Neural cell (in vitro differentiated cells): ENCODE measurements around the gene RPS28. TPM values are rescaled to one million over a fixed set of nuclear protein-coding genes. Genes with fewer than 3 reads are reported as not detected.

ENCODE experiments used
- H2AFZ ChIP-seq: fragments of 200-600, 300-800 bp; sonication (generic), shearing (Covaris generic); 2 replicates; pipeline ENCODE4 v1.6.0; 2014; ENCODE audit warnings: low read depth, mild to moderate bottlenecking, antibody characterized with exemption, low read length, moderate library complexity
- H3F3A ChIP-seq: fragments of 200-600 bp; shearing (Covaris generic); 2 replicates; pipeline ENCODE4 v1.6.1; 2016; ENCODE audit warnings: mild to moderate bottlenecking, moderate library complexity, mixed read lengths, antibody characterized with exemption, low read length; ENCODE audit not compliant: insufficient read depth, poor library complexity, severe bottlenecking
- H3K27ac ChIP-seq: fragments of 200-600, 300-800 bp; sonication (generic), shearing (Covaris generic); 2 replicates; pipeline ENCODE4 v1.5.1; 2014; ENCODE audit warnings: mild to moderate bottlenecking, low read length, moderate library complexity
- H3K27me3 ChIP-seq: fragments of 300-800, 200-600 bp; sonication (generic), shearing (Covaris generic); 2 replicates; pipeline ENCODE4 v1.6.0; 2014; ENCODE audit warnings: mild to moderate bottlenecking, low read depth, low read length, moderate library complexity; ENCODE audit not compliant: insufficient read depth
- H3K36me3 ChIP-seq: fragments of 300-800, 200-600 bp; sonication (generic), shearing (Covaris generic); 2 replicates; pipeline ENCODE4 v1.5.1; 2014; ENCODE audit warnings: mild to moderate bottlenecking, antibody characterized with exemption, low read length, moderate library complexity; ENCODE audit not compliant: insufficient read depth
- H3K4me2 ChIP-seq: fragments of 300-800, 200-600 bp; sonication (generic), shearing (Covaris generic); 2 replicates; pipeline ENCODE4 v1.6.0; 2014; ENCODE audit warnings: mild to moderate bottlenecking, low read length
- H3K4me3 ChIP-seq: fragments of 300-800, 200-600 bp; sonication (generic), shearing (Covaris generic); 2 replicates; pipeline ENCODE4 v1.5.1; 2014; ENCODE audit warnings: mild to moderate bottlenecking, low read length, moderate library complexity
- H3K79me2 ChIP-seq: fragments of 200-600 bp; shearing (Covaris generic); replicated peaks from 2 replicates; pipeline ENCODE4 v1.6.0; 2014; ENCODE audit warnings: mild to moderate bottlenecking, low read length, moderate library complexity; ENCODE audit not compliant: insufficient read depth
- H3K9ac ChIP-seq: fragments of 300-800, 200-600 bp; sonication (generic), shearing (Covaris generic); 2 replicates; pipeline ENCODE4 v1.6.1; 2016; ENCODE audit warnings: mild to moderate bottlenecking, low read length, mixed read lengths
- H3K9me2 ChIP-seq: fragments of 200-600 bp; shearing (Covaris generic); 2 replicates; pipeline ENCODE4 v1.6.1; 2016; ENCODE audit warnings: mild to moderate bottlenecking, low read length, mixed read lengths; ENCODE audit not compliant: insufficient read depth
- H3K9me3 ChIP-seq: fragments of 200-600, 300-800 bp; sonication (generic), shearing (Covaris generic); 2 replicates; pipeline ENCODE4 v1.6.1; 2016; ENCODE audit warnings: mild to moderate bottlenecking, mixed run types, low read length, moderate library complexity, mixed read lengths
- H4K20me1 ChIP-seq: fragments of 200-600 bp; shearing (Covaris generic); 2 replicates; pipeline ENCODE4 v1.6.1; 2016; ENCODE audit warnings: mild to moderate bottlenecking, mixed run types; ENCODE audit not compliant: insufficient read depth
- CTCF ChIP-seq: fragments of 450-650 bp; IDR thresholded peaks from 2 replicates; pipeline ENCODE4 v1.5.1; 2014; ENCODE audit warnings: antibody characterized with exemption, mild to moderate bottlenecking, moderate library complexity; ENCODE audit not compliant: poor library complexity, severe bottlenecking
- POLR2AphosphoS5 ChIP-seq: IDR thresholded peaks from 2 replicates; pipeline ENCODE4 v1.6.1; 2012
- TAF1 ChIP-seq: IDR thresholded peaks from 2 replicates; pipeline ENCODE4 v1.6.1; 2012; ENCODE audit warnings: low read depth
- polyA plus RNA-seq: library from polyadenylated mRNA; depleted of rRNA; stranded (reverse); fragments of >200 nt; gene quantifications from 2 replicates; pipeline ENCODE4 v1.2.3, GENCODE V29; 2014

RPS28 gene
- polyA plus RNA-seq, 1 donor from 2014 or later = 192 TPM

- H2AFZ ChIP-seq = no peak overlapping the region
- H3K4me3 ChIP-seq = no peak overlapping the region
- TF ChIP-seq POLR2AphosphoS5 (no peak), CTCF (no peak), TAF1 (no peak)
These were observed 49.9 kb downstream of the RPS28 start for GRCh38 chr19:8371011-8371804.

More at GRCh38 chr19:8371011-8371804, 49.9 kb downstream of the RPS28 start:
- Histone ChIP-seq H4K20me1 (no peaks in the 10 kb centered on the region), H3K79me2 (no peaks in the 10 kb centered on the region), H3K4me2 (no peak overlapping the region), H3K36me3 (no peaks in the 10 kb centered on the region), H3K27ac (no peak overlapping the region), H3F3A (no peaks in the 10 kb centered on the region), H3K9ac (no peak overlapping the region), H3K27me3 (peaks cover under 1% of the 10 kb centered on the region), H3K9me3 (no peaks in the 10 kb centered on the region), H3K9me2 (no peaks in the 10 kb centered on the region)

Other genes with a start within 250 kb of the RPS28 start
- 32.7 and 52.7 TPM in 2 replicates for gene FBN3, start 171.9 kb upstream of the RPS28 start, polyA plus RNA-seq
- gene CERS4, start 112.1 kb upstream of the RPS28 start, polyA plus RNA-seq = 55.5 and 59.3 TPM in 2 replicates
- gene CD320, start 13.1 kb upstream of the RPS28 start, polyA plus RNA-seq = 89.6 and 98.2 TPM in 2 replicates
- gene NDUFA7, start 121 bp upstream of the RPS28 start, polyA plus RNA-seq = 37.3 and 48.0 TPM in 2 replicates
- 1.0 and 2.8 TPM in 2 replicates for gene KANK3, start 21.8 kb downstream of the RPS28 start, polyA plus RNA-seq
- gene ANGPTL4, start 42.7 kb downstream of the RPS28 start, polyA plus RNA-seq = not detected in 2 replicates
- 71.1 and 84.2 TPM in 2 replicates for gene RAB11B, start 68.9 kb downstream of the RPS28 start, polyA plus RNA-seq
- 57.3 and 67.9 TPM in 2 replicates for gene MARCHF2, start 91.8 kb downstream of the RPS28 start, polyA plus RNA-seq
- 91.7 and 113 TPM in 2 replicates for gene HNRNPM, start 123.5 kb downstream of the RPS28 start, polyA plus RNA-seq
- gene PRAM1, start 181.1 kb downstream of the RPS28 start, polyA plus RNA-seq = 0.62 and 1.5 TPM in 2 replicates
- 3.4 and 13.4 TPM in 2 replicates for gene ZNF414, start 192.7 kb downstream of the RPS28 start, polyA plus RNA-seq